GM12878 (cell line): ENCODE measurements around the gene FAM118B. TPM values are rescaled to one million over a fixed set of nuclear protein-coding genes. Genes with fewer than 3 reads are reported as not detected.
"Not testable (repeated sequence)": the region's sequence is repeated elsewhere in the genome, so short reads cannot be mapped to it uniquely, and the experiment has no call there.

Experiments
- ATAC-seq: fragments of 200-7000 bp; cut with Tn5 transposase; 3 replicates; pipeline ENCODE4 v1.9.1; 2020; ENCODE audit warnings: mild to moderate bottlenecking, moderate library complexity
- BruUV-seq: library from RNA; stranded (reverse); fragments of 400-500 nt; replicated peaks from 2 replicates; lab custom pipeline; 2021; lab: Mats Ljungman, UMichigan
- CTCF ChIA-PET: fragments of 300-600 bp; sonication (Branson Sonifier 250); formaldehyde crosslinking; extraction: SDS; loops from one replicate; lab custom pipeline; 2021; ENCODE audit warnings: inconsistent platforms; lab: Yijun Ruan, JAX
- POLR2A ChIA-PET: fragments of 350-600 bp; formaldehyde crosslinking; extraction: SDS; loops from one replicate; lab custom pipeline; 2021; ENCODE audit warnings: inconsistent platforms; lab: Charles Lee
- RAD21 ChIA-PET: fragments of 300-600 bp; sonication (Branson Sonifier 250); formaldehyde crosslinking; loops from one replicate; lab custom pipeline; 2023; ENCODE audit warnings: antibody characterized with exemption; ENCODE audit not compliant: unreplicated experiment; lab: Charles Lee
- SMC1A ChIA-PET: fragments of 300-600 bp; sonication (Branson Sonifier 250); formaldehyde crosslinking; loops from one replicate; lab custom pipeline; 2023; ENCODE audit not compliant: unreplicated experiment, uncharacterized antibody; lab: Charles Lee
- DNase-seq: peaks from one replicate; pipeline ENCODE4 v3.0.0-alpha.2; 2011; ENCODE audit warnings: low read depth, low spot score
- FAIRE-seq: peaks from 3 replicates; lab custom pipeline; 2011; peaks lifted over from hg19 to GRCh38; lab: Jason Lieb, UNC
- H2AFZ ChIP-seq: 2 replicates; pipeline ENCODE4 v1.6.0; 2011; ENCODE audit warnings: low read depth, low read length, control low read depth; ENCODE audit not compliant: control insufficient read depth
- H3K27ac ChIP-seq: 2 replicates; pipeline ENCODE4 v1.5.1; 2011; ENCODE audit warnings: control low read depth; ENCODE audit not compliant: control insufficient read depth, insufficient read depth
- H3K27me3 ChIP-seq, 2 experiments: replicated peaks in 1 of 2; 2 replicates each; pipeline versions ENCODE4 v1.6.0 to v1.6.1; 2011; ENCODE audit warnings: low read length in 1 of 2; ENCODE audit not compliant: control insufficient read depth in 2 of 2, insufficient read depth in 2 of 2
- H3K36me3 ChIP-seq, 2 experiments: 2 replicates each; pipeline ENCODE4 v1.5.1; 2011; ENCODE audit warnings: low read length in 1 of 2; ENCODE audit not compliant: control insufficient read depth in 2 of 2, insufficient read depth in 2 of 2
- H3K4me1 ChIP-seq: 2 replicates; pipeline ENCODE4 v1.6.1; 2011; ENCODE audit warnings: mild to moderate bottlenecking, low read length, moderate library complexity, mixed read lengths; ENCODE audit not compliant: control insufficient read depth, insufficient read depth
- H3K4me2 ChIP-seq: 2 replicates; pipeline ENCODE4 v1.6.0; 2011; ENCODE audit warnings: control low read depth; ENCODE audit not compliant: control insufficient read depth, insufficient read depth
- H3K4me3 ChIP-seq: fragments of 200-600 bp; sonication (generic); 2 replicates; pipeline ENCODE4 v1.5.1; 2016
- H3K79me2 ChIP-seq: 2 replicates; pipeline ENCODE4 v1.6.0; 2011; ENCODE audit warnings: low read length; ENCODE audit not compliant: control insufficient read depth, insufficient read depth
- H3K9ac ChIP-seq: 2 replicates; pipeline ENCODE4 v1.8.0; 2011; ENCODE audit warnings: low read length, control low read depth, mixed read lengths; ENCODE audit not compliant: control insufficient read depth, insufficient read depth
- H3K9me3 ChIP-seq: replicated peaks from 3 replicates; pipeline ENCODE4 v1.5.1; 2011; ENCODE audit warnings: mild to moderate bottlenecking, low read length; ENCODE audit not compliant: control insufficient read depth, insufficient read depth
- H4K20me1 ChIP-seq: 2 replicates; pipeline ENCODE4 v1.6.0; 2011; ENCODE audit not compliant: control insufficient read depth, insufficient read depth
- NFIC ChIP-seq: IDR thresholded peaks from 2 replicates; pipeline ENCODE4 v1.6.1; 2012; ENCODE audit warnings: low read depth, mild to moderate bottlenecking, inconsistent platforms, low read length, moderate library complexity
- NKRF ChIP-seq: fragments of 450-650 bp; conservative IDR thresholded peaks from 2 replicates; pipeline ENCODE4 v1.6.1; 2017; ENCODE audit warnings: mild to moderate bottlenecking, moderate library complexity
- SMARCA5 ChIP-seq: fragments of 450-650 bp; IDR thresholded peaks from 2 replicates; pipeline ENCODE4 v1.6.1; 2017; ENCODE audit warnings: mild to moderate bottlenecking
- WGBS: methylation state at CpG from one replicate; pipeline ENCODE4 v1.1.6; 2016; ENCODE audit warnings: low lambda C conversion rate; ENCODE audit not compliant: insufficient replicate concordance, insufficient coverage; ENCODE audit errors: missing lambda C conversion rate; 5-methylcytosine and 5-hydroxymethylcytosine counted together
- in situ Hi-C: fragments of 300-500 bp; cut with MboI; formaldehyde crosslinking; loops from 9 replicates; pipeline ENCODE4 v1.14.3; 2018; ENCODE audit warnings: mixed read lengths
- intact Hi-C: fragments of 100-400 bp; cut with micrococcal nuclease; formaldehyde crosslinking; loops from one replicate; pipeline ENCODE4 v1.14.2; 2022; ENCODE audit not compliant: unreplicated experiment
- polyA plus RNA-seq, 11 experiments: library from polyadenylated mRNA; depleted of rRNA in 4 of 11; unstranded in 6 of 11; stranded (reverse) in 5 of 11; fragments of >200 nt; fragmentation: Nextera tagmentation in 4 of 11; fragmentation: Illumina TruSeq in 1 of 11; extraction: Ambion mirVana in 4 of 11; extraction: Trizol in 1 of 11; gene quantifications; 1 replicate in 1 of 11; 2 replicates in 10 of 11; pipeline versions ENCODE4 v1.2.1 to v1.2.3, GENCODE V29; 2011 to 2016; ENCODE audit warnings: inconsistent platforms in 2 of 11, missing spikeins in 2 of 11, low read depth in 1 of 11
- total RNA-seq, 4 experiments: library from RNA; depleted of rRNA in 3 of 4; stranded (reverse); fragments of >200 nt in 3 of 4; fragmentation: Illumina TruSeq in 1 of 4; extraction: Trizol in 1 of 4; gene quantifications; 2 replicates each; pipeline versions ENCODE4 v1.2.1 to v1.2.3, GENCODE V29; 2013 to 2021
- TF ChIP-seq, protein P1 (sequence below): IDR thresholded peaks from 2 replicates; pipeline ENCODE4 v1.6.1; 2012; ENCODE audit warnings: low read depth, low read length, improper control_type of control experiment

FAM118B gene
- total and polyA plus RNA-seq, 10 of the 15 experiments (the other 5 are each of a cell fraction or from before 2014, with no cell fraction given): 12.8 to 29.7 (median 16.5) TPM

DNA sequence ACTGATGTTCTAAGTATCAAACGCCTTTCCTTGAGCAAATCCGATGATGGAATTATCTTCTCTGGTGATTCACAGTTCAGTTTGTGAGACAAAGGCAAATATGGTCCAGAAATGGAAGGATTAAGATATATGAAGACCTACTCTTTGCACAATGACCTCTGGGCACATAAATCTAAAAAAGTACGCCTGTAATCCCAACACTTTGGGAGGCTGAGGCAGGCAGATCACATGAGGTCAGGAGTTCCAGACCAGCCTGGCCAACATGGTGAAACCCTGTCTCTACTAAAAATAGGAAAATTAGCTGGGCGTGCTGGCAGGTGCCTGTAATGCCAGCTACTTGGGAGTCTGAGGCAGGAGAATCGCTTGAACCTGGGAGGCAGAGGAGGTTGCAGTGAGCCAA, 43.9 kb downstream of the FAM118B start:
- H3K27me3 ChIP-seq, CTCF ChIA-PET, H2AFZ ChIP-seq, H3K4me3 ChIP-seq, H3K4me2 ChIP-seq, ATAC-seq, H3K4me1 ChIP-seq, H3K79me2 ChIP-seq, H3K9ac ChIP-seq, FAIRE-seq, H3K9me3 ChIP-seq, H3K36me3 ChIP-seq, in situ Hi-C loops, DNase-seq, H4K20me1 ChIP-seq, POLR2A ChIA-PET, RAD21 ChIA-PET, H3K27ac ChIP-seq, BruUV-seq: not testable (repeated sequence)
- WGBS: 79% methylated on average over 5 of the region's 5 CpGs
- SMC1A ChIA-PET: interaction anchor here (0.7 to 1.1 kb wide), 2 partner anchors 14 to 366 kb away, joined by 3 read pairs; partner anchors contain the start of gene FOXRED1
- intact Hi-C loops: loop anchor here (5.0 kb wide), 1 partner anchor 338 kb away; no protein-coding TSS in a partner anchor

- FAIRE-seq: no peak
- Histone ChIP-seq H3K4me2 (no peak overlapping the region), H3K27me3 (no peaks in the 10 kb centered on the region), H3K9me3 (no peaks in the 10 kb centered on the region), H3K36me3 (peaks cover 2 to 8% of the 10 kb centered on the region in 2 experiments; a peak in 3 of 4 replicates), H2AFZ (no peak overlapping the region), H3K4me1 (no peaks in the 10 kb centered on the region), H3K9ac (no peak overlapping the region), H3K4me3 (no peak overlapping the region), H4K20me1 (no peaks in the 10 kb centered on the region), H3K27ac (no peak overlapping the region), H3K79me2 (no peaks in the 10 kb centered on the region)
- intact Hi-C loops: loop anchor here (5.0 kb wide), 1 partner anchor 339 kb away; no protein-coding TSS in a partner anchor
- no peak for DNase-seq
- WGBS: 95% methylated on average over 4 of the region's 4 CpGs
- ChIA-PET POLR2A (no interaction called here), CTCF (no interaction called here), SMC1A (no interaction called here), RAD21 (no interaction called here)
- TF ChIP-seq SMARCA5: no peak
- TF ChIP-seq, protein P1, sequence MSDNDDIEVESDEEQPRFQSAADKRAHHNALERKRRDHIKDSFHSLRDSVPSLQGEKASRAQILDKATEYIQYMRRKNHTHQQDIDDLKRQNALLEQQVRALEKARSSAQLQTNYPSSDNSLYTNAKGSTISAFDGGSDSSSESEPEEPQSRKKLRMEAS: no peak
- no peak for TF ChIP-seq NFIC
- no peak for TF ChIP-seq NKRF
- BruUV-seq: no TSS peak
- no peak for ATAC-seq
- in situ Hi-C loops: no loop called here
These were observed 44.6 kb downstream of the FAM118B start for GRCh38 chr11:126256216-126256615.
